HepG2 (cell line): ENCODE results near the gene MTHFD1L. TPM values are rescaled to one million over a fixed set of nuclear protein-coding genes. Genes with fewer than 3 reads are reported as not detected.

Experiments used
- ARID5B ChIP-seq: IDR thresholded peaks from 2 replicates; pipeline ENCODE4 v1.4.0; 2020; ENCODE audit warnings: mild to moderate bottlenecking, missing genetic modification reagents
- FOXA3 ChIP-seq: IDR thresholded peaks from 2 replicates; pipeline ENCODE4 v1.6.1; 2016; ENCODE audit warnings: missing genetic modification reagents, missing compliant biosample characterization
- FOXP1 ChIP-seq, 2 experiments: fragments of 450-650 bp in 1 of 2; IDR thresholded peaks; 2 replicates each; pipeline ENCODE4 v1.6.1; 2017 to 2018; ENCODE audit warnings: antibody characterized with exemption in 1 of 2
- FOXP4 ChIP-seq: sonication (generic); formaldehyde crosslinking; IDR thresholded peaks from 2 replicates; pipeline ENCODE4 v1.4.0; 2020; ENCODE audit warnings: missing genetic modification reagents
- HIVEP1 ChIP-seq: sonication (generic); formaldehyde crosslinking; IDR thresholded peaks from 2 replicates; pipeline ENCODE4 v1.4.0; 2020; ENCODE audit warnings: mild to moderate bottlenecking, missing genetic modification reagents
- HNF4G ChIP-seq, 2 experiments: sonication (generic) in 1 of 2; formaldehyde crosslinking in 1 of 2; IDR thresholded peaks; 2 replicates each; pipeline versions ENCODE4 v1.4.0 to v1.6.1; 2011 to 2020; ENCODE audit warnings: borderline replicate concordance in 2 of 2, low read depth in 2 of 2, mild to moderate bottlenecking in 2 of 2, low read length in 1 of 2, missing genetic modification reagents in 1 of 2, moderate library complexity in 1 of 2
- MIXL1 ChIP-seq: IDR thresholded peaks from 2 replicates; pipeline ENCODE4 v1.6.1; 2016
- NFE2 ChIP-seq: sonication (generic); formaldehyde crosslinking; IDR thresholded peaks from 2 replicates; pipeline ENCODE4 v1.4.0; 2020; ENCODE audit warnings: missing genetic modification reagents
- NFKBIZ ChIP-seq: IDR thresholded peaks from 2 replicates; pipeline ENCODE4 v1.6.1; 2018; ENCODE audit warnings: missing genetic modification reagents, missing compliant biosample characterization
- PHF5A ChIP-seq: IDR thresholded peaks from one replicate; pipeline ENCODE4 v1.6.1; 2018; ENCODE audit warnings: low read depth, missing genetic modification reagents; ENCODE audit not compliant: unreplicated experiment
- RCOR2 ChIP-seq: IDR thresholded peaks from 2 replicates; pipeline ENCODE4 v1.6.1; 2016; ENCODE audit warnings: missing biosample characterization, missing genetic modification reagents
- RXRA ChIP-seq: sonication (generic); formaldehyde crosslinking; IDR thresholded peaks from 2 replicates; pipeline ENCODE4 v1.5.1; 2020; ENCODE audit warnings: missing genetic modification reagents
- SNRNP70 ChIP-seq: fragments of 200-400 bp; formaldehyde crosslinking; IDR thresholded peaks from 2 replicates; pipeline ENCODE4 v1.6.1; 2017; ENCODE audit warnings: mild to moderate bottlenecking, low read depth, low read length, moderate library complexity
- THAP11 ChIP-seq: IDR thresholded peaks from 2 replicates; pipeline ENCODE4 v1.6.1; 2016; ENCODE audit warnings: missing biosample characterization, missing genetic modification reagents
- ZFP36L1 ChIP-seq: sonication (generic); formaldehyde crosslinking; IDR thresholded peaks from 2 replicates; pipeline ENCODE4 v1.8.0; 2022; ENCODE audit warnings: mild to moderate bottlenecking, missing genetic modification reagents, moderate library complexity
- ZKSCAN8 ChIP-seq: IDR thresholded peaks from 2 replicates; pipeline ENCODE4 v1.6.1; 2016; ENCODE audit warnings: borderline replicate concordance, missing genetic modification reagents, missing compliant biosample characterization
- ZNF317 ChIP-seq: sonication (generic); formaldehyde crosslinking; IDR thresholded peaks from 2 replicates; pipeline ENCODE4 v1.5.0; 2020; ENCODE audit warnings: mild to moderate bottlenecking, missing genetic modification reagents
- ZNF503 ChIP-seq: sonication (generic); formaldehyde crosslinking; IDR thresholded peaks from 2 replicates; pipeline ENCODE4 v1.4.0; 2020; ENCODE audit warnings: missing genetic modification reagents
- ZNF772 ChIP-seq: sonication (generic); formaldehyde crosslinking; IDR thresholded peaks from 2 replicates; pipeline ENCODE4 v1.5.0; 2020; ENCODE audit warnings: mild to moderate bottlenecking, missing genetic modification reagents
- ZNF878 ChIP-seq: sonication (generic); formaldehyde crosslinking; IDR thresholded peaks from 2 replicates; pipeline ENCODE4 v1.8.1; 2023; ENCODE audit warnings: mild to moderate bottlenecking, missing genetic modification reagents, moderate library complexity
- polyA plus RNA-seq, 8 experiments: library from polyadenylated mRNA; depleted of rRNA in 3 of 8; stranded (reverse) in 7 of 8; unstranded in 1 of 8; fragments of >200 nt; fragmentation: Illumina TruSeq in 4 of 8; extraction: Trizol in 4 of 8; gene quantifications; 2 replicates each; pipeline versions ENCODE4 v1.2.1 to v1.2.3, GENCODE V29; 2011 to 2016; ENCODE audit warnings: low read depth in 4 of 8, missing spikeins in 1 of 8, mixed read lengths in 1 of 8; ENCODE audit not compliant: insufficient read depth in 1 of 8
- total RNA-seq, 5 experiments: library from RNA; depleted of rRNA; stranded (reverse); fragments of >200 nt; fragmentation: Illumina TruSeq; extraction: Trizol; gene quantifications; 2 replicates each; pipeline ENCODE4 v1.2.3, GENCODE V29; 2016; ENCODE audit warnings: low read depth in 1 of 5
- TF ChIP-seq, protein P1 (sequence below): sonication (generic); formaldehyde crosslinking; IDR thresholded peaks from 2 replicates; pipeline ENCODE4 v1.8.0; 2022; ENCODE audit warnings: mild to moderate bottlenecking, missing genetic modification reagents

MTHFD1L gene
- total and polyA plus RNA-seq, 2 of the 13 experiments (the other 11 are each of a cell fraction or from before 2014, with no cell fraction given) = 24.0 to 39.6 TPM

- TF ChIP-seq FOXP4 = peak; percentile 64; the same call in 1 of the 2 replicates
- peak; percentile 52; the same call in 1 of the 2 replicates for TF ChIP-seq ZNF772 (CRISPR knock-in tag)
- no peak for TF ChIP-seq SNRNP70
- TF ChIP-seq ZNF317 (CRISPR knock-in tag) = peak; percentile 89
- TF ChIP-seq HIVEP1 (CRISPR knock-in tag) = peak; percentile 82
- peak; percentile 55; the same call in 1 of the 2 replicates for TF ChIP-seq ZNF878 (CRISPR knock-in tag)
- peak; percentile 99 for TF ChIP-seq HNF4G (IDR thresholded peaks at IDR 0.05; ENCODE audit: borderline replicate concordance, low read depth, low read length)
- TF ChIP-seq HNF4G (CRISPR knock-in tag; IDR thresholded peaks at IDR 0.05; ENCODE audit: borderline replicate concordance, low read depth) = peak; percentile 94; the same call in 1 of the 2 replicates
- TF ChIP-seq ZFP36L1 (CRISPR knock-in tag) = no peak
- TF ChIP-seq RCOR2 (CRISPR knock-in tag) = peak; percentile 97
- peak; percentile 20; the same call in 1 of the 2 replicates for TF ChIP-seq NFKBIZ (CRISPR knock-in tag)
- TF ChIP-seq MIXL1 = peak; percentile 75
- peak; percentile 55; the same call in 1 of the 2 replicates for TF ChIP-seq THAP11
- peak; percentile 88 for TF ChIP-seq ZNF503 (CRISPR knock-in tag)
- TF ChIP-seq, protein P1, sequence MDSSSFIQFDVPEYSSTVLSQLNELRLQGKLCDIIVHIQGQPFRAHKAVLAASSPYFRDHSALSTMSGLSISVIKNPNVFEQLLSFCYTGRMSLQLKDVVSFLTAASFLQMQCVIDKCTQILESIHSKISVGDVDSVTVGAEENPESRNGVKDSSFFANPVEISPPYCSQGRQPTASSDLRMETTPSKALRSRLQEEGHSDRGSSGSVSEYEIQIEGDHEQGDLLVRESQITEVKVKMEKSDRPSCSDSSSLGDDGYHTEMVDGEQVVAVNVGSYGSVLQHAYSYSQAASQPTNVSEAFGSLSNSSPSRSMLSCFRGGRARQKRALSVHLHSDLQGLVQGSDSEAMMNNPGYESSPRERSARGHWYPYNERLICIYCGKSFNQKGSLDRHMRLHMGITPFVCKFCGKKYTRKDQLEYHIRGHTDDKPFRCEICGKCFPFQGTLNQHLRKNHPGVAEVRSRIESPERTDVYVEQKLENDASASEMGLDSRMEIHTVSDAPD = 0 out of 2 replicates have a peak, but pooled peaks have one; percentile 38
- TF ChIP-seq PHF5A (CRISPR knock-in tag) = peak; percentile 81
- peak; percentile 94 for TF ChIP-seq RXRA (CRISPR knock-in tag)
- peak; percentile 66; the same call in 1 of the 2 replicates for TF ChIP-seq ZKSCAN8 (CRISPR knock-in tag)
- no peak for TF ChIP-seq NFE2 (CRISPR knock-in tag)
- TF ChIP-seq ARID5B (CRISPR knock-in tag) = peak; percentile 99
- no peak for TF ChIP-seq FOXP1 (IDR thresholded peaks at IDR 0.05)
- TF ChIP-seq FOXP1 (CRISPR knock-in tag; IDR thresholded peaks at IDR 0.05) = peak; percentile 81
- TF ChIP-seq FOXA3 (CRISPR knock-in tag) = peak; percentile 69; the same call in 1 of the 2 replicates
Measured at GRCh38 chr6:151119823-151120524, 254.5 kb downstream of the MTHFD1L start (continued).
